22Rv1 (cell line): Measurements from ENCODE around the gene BRCA2.
A peak's percentile ranks its signal among the peaks of the same experiment; 100 is the strongest.

Source experiments
- H3K27ac ChIP-seq: fragments of 450-650 bp; 2 replicates; pipeline ENCODE4 v1.5.1; 2017
- CTCF ChIP-seq: fragments of 450-650 bp; IDR thresholded peaks from 2 replicates; pipeline ENCODE4 v1.5.1; 2017; ENCODE audit warnings: mild to moderate bottlenecking
- ZFX ChIP-seq: fragments of 450-650 bp; IDR thresholded peaks from 2 replicates; pipeline ENCODE4 v1.6.1; 2017; ENCODE audit warnings: antibody characterized with exemption, borderline replicate concordance

The BRCA2 gene

GRCh38 chr13:32299893-32300292 is 15.4 kb upstream of the BRCA2 start:
- TF ChIP-seq ZFX (no peak), CTCF (no peak)
- no peak overlapping the region for H3K27ac ChIP-seq

DNA sequence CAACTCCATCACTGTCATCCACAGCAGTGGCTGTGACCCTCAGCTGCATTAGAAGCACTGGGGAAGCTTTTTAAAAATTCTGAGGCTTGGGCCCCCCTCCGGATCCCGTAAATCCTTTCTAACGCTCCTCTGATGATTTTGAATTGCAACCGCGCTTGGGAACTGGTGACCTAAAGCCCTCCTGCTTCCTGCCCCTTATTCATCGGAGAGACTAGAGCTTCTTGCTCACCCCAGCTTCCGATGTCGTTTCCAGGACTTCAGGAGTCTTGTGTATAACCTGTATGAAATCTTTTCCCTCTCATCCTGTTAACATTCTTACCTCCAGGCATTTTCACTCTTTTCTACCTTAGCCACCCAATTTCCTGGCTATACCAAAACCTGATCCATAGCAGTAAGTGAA is 14.9 kb upstream of the BRCA2 start:
- TF ChIP-seq ZFX (no peak), CTCF (no peak)
- no peak overlapping the region for H3K27ac ChIP-seq

- H3K27ac ChIP-seq = no peak overlapping the region
- no peak for TF ChIP-seq ZFX
- TF ChIP-seq CTCF = no peak
Observed at GRCh38 chr13:32300920-32301319, 14.4 kb upstream of the BRCA2 start.

DNA sequence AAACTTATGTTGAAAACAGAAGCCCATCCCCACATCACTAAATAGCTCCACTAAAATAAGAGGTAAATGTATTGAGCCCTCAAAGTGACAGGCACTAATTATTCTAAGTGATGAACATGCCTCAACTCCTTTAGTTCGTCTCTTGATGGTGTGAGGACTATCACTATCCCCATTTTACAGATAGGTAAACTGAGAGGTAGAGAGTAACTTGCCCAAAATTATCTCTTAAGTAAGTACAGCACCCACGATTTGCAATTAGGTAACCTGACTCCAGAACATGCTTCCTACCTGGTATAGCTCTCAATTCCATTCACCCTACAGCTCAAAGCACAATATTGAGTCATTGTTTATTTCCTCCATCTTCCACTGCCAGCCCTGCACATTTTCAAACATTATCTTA is 12.8 kb upstream of the BRCA2 start:
- H3K27ac ChIP-seq = no peak overlapping the region
- TF ChIP-seq ZFX (no peak), CTCF (no peak)

DNA sequence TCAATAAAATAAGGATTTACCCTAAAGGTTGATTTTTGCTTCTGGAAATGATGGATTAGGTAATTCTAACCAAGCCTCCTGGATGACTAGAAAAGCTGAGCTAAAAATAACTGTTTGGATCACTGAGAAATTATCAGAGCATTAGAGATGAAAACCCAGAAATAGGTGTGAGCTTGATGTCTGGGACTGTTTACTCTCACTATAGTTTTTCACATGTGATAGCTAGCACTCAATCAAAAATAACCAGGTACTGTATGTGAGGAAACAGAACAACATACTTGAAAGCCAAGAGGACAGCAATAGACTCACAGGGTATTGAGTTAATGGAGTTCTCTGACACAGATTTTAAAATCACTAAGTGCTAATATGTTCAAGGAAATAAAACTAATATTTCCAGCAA is 9.7 kb upstream of the BRCA2 start:
- no peak for TF ChIP-seq ZFX
- no peak for TF ChIP-seq CTCF
- H3K27ac ChIP-seq = no peak overlapping the region

DNA sequence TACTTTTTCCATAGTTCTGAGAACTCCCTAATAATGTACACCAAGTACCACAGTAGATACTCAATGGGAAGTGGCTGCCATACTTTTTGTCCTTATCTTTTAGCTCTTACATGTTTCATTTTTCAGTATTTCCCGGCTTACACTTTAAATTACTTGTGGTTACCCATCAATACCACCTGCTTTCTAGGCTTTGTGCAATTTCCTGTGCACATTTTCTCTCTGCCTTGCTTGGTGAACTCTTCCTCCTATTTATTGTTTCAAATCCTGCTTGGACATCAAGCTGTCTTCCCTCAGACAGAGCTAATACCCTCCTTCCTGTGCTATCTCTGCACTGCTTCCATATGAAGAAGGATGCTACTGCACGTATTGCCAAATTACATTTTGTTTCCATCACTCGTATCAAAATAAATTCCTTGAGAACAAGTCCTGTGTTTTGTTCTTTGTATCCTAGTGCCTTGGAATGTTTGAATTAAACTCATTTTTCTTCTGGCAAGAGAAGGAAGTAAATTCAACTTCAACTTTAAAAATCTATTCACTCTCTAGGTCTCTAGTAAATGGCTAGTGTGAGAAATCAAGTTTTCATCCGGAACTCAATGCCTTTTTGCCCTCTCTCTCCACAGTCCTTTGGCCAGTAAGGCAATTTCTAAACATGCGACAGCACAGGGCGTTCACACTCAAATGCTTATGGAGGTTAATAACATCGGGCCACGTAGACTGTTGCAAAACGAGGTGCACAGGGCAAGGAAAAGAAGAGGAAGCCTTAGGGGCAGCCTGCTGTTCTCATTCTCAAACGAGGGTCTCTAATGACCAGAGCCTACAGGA is 5.8 kb upstream of the BRCA2 start:
- no peak for TF ChIP-seq ZFX
- TF ChIP-seq CTCF = no peak
- H3K27ac ChIP-seq = no peak overlapping the region

DNA sequence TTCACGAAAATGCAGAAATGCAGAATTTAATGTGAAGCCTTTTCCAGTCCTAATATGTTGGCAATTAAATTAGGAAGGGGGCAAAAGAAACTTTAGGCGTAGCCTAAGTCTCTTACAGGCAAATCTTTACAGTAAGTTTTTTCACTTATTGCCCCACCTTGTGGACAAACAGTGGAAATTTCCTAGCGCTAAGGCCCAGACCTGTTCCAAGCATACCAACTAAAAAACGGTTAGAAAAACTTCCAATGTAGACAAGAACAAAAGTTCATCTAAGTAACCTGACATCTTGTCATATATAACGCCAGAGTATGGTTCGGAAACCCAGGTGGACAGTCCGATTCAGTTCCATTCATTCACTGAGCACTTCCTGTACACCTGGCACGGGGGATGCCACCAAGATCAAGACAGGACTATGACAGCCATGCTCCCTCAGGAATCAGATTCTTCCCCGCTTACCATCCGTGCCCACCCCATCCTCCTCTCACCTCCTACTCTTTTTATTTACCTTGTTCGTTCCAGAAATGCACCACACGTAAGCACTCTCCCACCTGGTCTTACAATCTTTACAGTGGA is 5.1 kb upstream of the BRCA2 start:
- no peak overlapping the region for H3K27ac ChIP-seq
- TF ChIP-seq ZFX = no peak
- TF ChIP-seq CTCF = peak; percentile 82
